ENCODE results near the gene FADS6.

The FADS6 gene

DNA sequence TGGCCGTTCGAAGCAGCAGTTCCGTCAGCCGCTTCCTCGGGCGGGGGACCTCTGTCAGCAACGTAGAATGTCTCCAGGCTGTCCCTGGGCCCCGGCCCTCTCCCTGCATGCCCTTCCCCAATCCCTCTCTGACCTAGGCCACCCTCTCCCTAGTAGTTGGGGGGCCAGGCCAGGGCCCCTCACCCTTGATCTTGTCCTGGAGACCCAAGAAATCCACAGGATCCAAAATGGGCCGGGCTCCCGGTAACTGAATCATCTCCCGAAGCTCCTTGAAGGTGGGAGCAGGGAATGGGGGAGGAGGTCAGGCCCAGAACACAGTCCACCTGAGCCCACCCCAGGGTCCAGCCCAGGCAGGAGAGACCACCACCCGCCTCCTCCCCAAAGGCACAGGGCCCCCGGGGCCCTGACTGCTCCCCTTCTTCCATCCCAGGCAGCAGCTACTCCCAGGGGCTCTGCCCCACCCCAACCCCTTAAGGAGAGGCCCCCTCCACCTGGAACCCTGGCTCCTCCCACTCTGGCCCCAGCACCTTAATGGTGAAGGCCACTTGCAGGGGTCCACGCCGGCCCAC is 29.1 kb downstream of the FADS6 start:
- no peak overlapping the region for H3K4me3 ChIP-seq (ENCODE audit: low read length)
- H2AFZ ChIP-seq (ENCODE audit: low read depth, low read length): no peak overlapping the region
- no peaks in the 10 kb centered on the region for H3K9me3 ChIP-seq (ENCODE audit: low read length)
- peaks cover 9% of the 10 kb centered on the region for H3K4me1 ChIP-seq (ENCODE audit: insufficient read depth, low read length)
- peaks cover 21% of the 10 kb centered on the region for H3K27me3 ChIP-seq (ENCODE audit: insufficient read depth, low read length)
- H3K36me3 ChIP-seq (ENCODE audit: insufficient read depth, low read length): peaks cover 10% of the 10 kb centered on the region

DNA sequence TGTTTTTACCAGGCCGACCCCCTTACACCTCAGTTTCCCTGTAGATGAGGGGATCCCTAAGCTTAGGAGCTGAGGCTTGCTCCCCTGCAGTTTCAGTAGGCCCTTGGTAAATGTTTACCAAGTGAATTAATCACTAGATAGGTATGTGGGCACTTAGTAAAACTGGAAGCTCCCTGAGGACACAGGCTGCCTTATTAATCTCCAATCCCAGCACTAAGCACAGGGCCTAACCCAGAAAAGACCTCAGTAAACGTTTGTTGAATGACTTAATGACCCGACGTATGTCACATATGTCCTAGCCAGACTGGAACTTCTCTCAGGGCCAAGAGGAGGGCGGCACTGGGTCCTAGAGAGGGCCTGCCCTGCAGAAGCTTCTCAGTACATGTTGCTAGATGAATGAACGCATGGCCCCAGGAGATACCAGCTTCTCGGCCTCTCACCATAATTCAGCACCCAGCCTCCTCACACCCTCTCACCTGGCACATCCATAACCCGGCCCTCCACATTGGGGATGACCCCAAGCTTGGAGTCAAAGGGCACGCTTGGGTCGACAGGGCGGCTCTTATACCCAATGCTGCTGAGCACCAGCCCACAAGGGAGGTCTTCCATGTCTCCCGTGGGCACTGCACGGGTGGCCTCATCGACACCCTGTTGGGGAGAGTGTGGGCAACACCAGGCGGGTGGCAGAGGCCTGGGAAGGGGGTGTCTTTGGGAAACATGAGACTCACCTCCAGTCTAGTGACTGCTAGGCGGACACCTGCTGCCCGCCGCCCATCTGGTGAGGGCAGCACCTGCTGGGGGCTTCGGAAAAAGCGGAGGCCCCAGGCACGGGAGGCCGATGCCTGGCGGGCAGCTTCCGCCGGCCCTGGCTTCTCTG is 29.8 kb downstream of the FADS6 start:
- peaks cover 27% of the 10 kb centered on the region for H3K27me3 ChIP-seq (ENCODE audit: insufficient read depth, low read length)
- H3K4me3 ChIP-seq (ENCODE audit: low read length): no peak overlapping the region
- peaks cover 9% of the 10 kb centered on the region for H3K4me1 ChIP-seq (ENCODE audit: insufficient read depth, low read length)
- H3K9me3 ChIP-seq (ENCODE audit: low read length): no peaks in the 10 kb centered on the region
- peaks cover 10% of the 10 kb centered on the region for H3K36me3 ChIP-seq (ENCODE audit: insufficient read depth, low read length)
- H2AFZ ChIP-seq (ENCODE audit: low read depth, low read length): no peak overlapping the region

DNA sequence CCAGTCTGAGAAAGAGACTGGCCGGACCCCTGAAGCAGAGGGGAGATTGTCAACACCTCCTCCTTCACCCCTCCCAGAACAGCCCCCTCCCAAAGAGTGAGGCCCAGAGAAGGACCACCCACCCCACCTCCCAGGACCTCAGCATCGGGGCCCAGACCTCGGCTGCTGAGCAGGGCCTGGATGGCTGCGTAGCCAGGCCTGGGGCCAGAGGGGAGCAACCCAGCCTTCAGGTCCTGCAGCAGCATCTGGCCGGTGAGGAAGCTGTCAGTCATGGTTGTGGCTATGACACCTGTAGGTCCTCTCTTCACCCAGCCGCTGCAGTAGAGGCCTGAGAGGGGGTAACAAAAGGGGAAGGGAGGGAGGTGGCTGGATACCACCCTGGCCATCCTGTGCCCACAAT is 30.5 kb downstream of the FADS6 start:
- Histone ChIP-seq H2AFZ (ENCODE audit: low read depth, low read length) (no peak overlapping the region), H3K9me3 (ENCODE audit: low read length) (no peaks in the 10 kb centered on the region), H3K4me3 (ENCODE audit: low read length) (no peak overlapping the region), H3K27me3 (ENCODE audit: insufficient read depth, low read length) (peaks cover 31% of the 10 kb centered on the region), H3K36me3 (ENCODE audit: insufficient read depth, low read length) (peaks cover 5% of the 10 kb centered on the region), H3K4me1 (ENCODE audit: insufficient read depth, low read length) (peaks cover 9% of the 10 kb centered on the region)

DNA sequence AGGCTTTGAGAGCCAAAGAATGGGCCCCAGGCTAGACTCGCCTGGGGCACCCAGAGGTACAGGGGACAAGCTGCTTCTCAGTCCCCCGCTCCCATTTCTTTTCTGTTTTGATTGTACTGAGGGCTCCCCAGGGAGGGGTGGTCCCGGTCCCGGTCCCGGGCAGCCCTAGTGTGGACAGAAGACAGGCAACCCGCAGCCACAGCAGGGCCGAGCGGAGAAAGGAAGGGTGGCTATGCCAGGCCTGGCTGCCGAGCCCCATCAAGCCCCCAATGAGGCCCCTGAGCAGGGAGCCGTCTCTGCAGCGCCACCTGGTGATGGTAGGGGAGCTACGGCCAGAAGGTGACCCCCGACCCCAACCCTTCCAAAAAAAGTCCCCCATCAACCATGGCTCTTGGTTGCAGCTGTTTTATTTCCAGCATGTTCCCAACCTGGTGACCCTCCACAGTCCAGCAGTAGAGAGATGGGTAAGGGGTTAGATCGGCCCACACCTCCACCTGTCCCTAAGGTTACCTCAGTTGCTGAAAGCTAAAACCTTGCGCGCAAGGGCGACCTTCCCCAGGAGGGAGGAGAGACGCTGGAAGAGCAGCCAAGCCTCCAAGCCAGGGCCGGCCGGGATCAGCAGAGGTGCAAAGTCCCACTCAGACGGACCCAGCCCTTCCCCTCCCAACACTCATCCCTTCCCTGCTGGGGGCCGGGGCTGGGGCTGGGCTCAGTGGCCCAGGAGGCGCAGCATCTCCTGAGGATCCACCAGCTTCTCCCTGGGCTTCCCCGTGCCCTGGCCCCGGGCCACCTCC is 31.1 kb downstream of the FADS6 start:
- H3K4me3 ChIP-seq (ENCODE audit: low read length): no peak overlapping the region
- peaks cover 9% of the 10 kb centered on the region for H3K4me1 ChIP-seq (ENCODE audit: insufficient read depth, low read length)
- H2AFZ ChIP-seq (ENCODE audit: low read depth, low read length): no peak overlapping the region
- H3K9me3 ChIP-seq (ENCODE audit: low read length): no peaks in the 10 kb centered on the region
- H3K36me3 ChIP-seq (ENCODE audit: insufficient read depth, low read length): peaks cover 5% of the 10 kb centered on the region
- H3K27me3 ChIP-seq (ENCODE audit: insufficient read depth, low read length): peaks cover 36% of the 10 kb centered on the region

DNA sequence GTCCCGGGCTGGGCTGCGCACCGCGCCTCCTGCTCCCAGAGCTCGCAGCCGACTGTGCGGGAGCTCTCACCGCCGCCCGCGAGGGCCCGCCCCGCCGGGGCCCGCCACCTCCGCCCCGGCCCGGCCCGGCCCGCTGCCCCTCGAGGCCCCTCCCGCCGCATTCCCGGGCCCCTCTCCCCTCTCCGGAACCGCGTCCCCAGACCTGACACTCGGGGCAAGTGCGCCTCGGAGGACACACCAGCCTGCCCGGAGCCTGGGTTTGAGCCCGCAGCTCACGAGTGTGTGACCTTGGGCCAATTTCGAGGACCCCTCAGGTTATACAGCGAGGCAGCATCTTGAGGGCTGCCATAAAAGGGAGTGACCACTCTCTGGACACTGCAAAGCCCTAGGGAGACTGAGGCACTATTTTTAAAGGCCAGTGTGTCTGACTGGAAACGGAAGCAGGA is 31.7 kb downstream of the FADS6 start:
- Histone ChIP-seq H3K36me3 (ENCODE audit: insufficient read depth, low read length) (peaks cover 5% of the 10 kb centered on the region), H3K4me3 (ENCODE audit: low read length) (no peak overlapping the region), H3K9me3 (ENCODE audit: low read length) (no peaks in the 10 kb centered on the region), H2AFZ (ENCODE audit: low read depth, low read length) (no peak overlapping the region), H3K27me3 (ENCODE audit: insufficient read depth, low read length) (peaks cover 42% of the 10 kb centered on the region), H3K4me1 (ENCODE audit: insufficient read depth, low read length) (peaks cover 9% of the 10 kb centered on the region)

DNA sequence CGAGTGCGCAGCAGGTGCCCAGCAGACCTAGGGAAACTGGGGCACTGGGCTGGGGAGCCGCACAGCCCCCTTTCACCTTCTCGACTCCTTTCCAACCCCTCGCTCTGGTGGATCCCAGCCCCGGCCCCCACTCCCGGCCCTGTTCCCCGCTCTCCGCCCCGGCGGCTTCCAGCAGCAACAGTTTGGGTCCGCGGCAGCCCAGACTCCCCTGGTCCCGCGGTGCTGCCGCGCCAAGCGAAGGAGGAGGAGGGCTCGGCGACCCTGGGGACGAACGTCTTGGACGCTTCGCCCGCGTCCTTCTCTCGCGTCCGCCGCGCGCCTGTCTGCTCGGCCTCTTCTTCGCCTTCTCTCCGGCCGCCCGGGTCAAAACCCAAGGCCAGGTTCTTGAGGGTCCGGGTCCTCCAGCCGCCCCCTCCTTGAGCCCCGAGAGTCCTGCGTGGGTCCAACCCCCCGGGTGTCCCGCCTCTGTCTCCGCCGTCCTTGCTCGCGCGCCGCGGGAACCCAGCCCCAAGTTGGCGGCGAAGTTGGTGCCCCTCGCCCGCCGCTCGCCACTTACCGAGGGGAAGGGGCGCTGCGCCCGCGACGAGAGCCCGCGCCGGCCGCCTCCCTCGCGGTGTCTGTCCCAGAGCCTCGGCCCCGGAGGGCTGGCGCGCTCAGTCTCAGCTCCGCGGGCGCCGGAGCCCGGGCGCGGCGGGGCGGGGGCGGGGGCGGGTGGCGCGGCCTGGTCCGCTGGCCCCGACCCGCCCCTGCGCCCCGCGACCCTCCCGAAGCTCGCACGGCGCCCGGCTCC is 32.4 kb downstream of the FADS6 start:
- Histone ChIP-seq H3K4me1 (ENCODE audit: insufficient read depth, low read length) (peaks cover 9% of the 10 kb centered on the region), H3K36me3 (ENCODE audit: insufficient read depth, low read length) (peaks cover 4% of the 10 kb centered on the region), H3K9me3 (ENCODE audit: low read length) (no peaks in the 10 kb centered on the region), H2AFZ (ENCODE audit: low read depth, low read length) (no peak overlapping the region), H3K4me3 (ENCODE audit: low read length) (no peak overlapping the region), H3K27me3 (ENCODE audit: insufficient read depth, low read length) (peaks cover 45% of the 10 kb centered on the region)

DNA sequence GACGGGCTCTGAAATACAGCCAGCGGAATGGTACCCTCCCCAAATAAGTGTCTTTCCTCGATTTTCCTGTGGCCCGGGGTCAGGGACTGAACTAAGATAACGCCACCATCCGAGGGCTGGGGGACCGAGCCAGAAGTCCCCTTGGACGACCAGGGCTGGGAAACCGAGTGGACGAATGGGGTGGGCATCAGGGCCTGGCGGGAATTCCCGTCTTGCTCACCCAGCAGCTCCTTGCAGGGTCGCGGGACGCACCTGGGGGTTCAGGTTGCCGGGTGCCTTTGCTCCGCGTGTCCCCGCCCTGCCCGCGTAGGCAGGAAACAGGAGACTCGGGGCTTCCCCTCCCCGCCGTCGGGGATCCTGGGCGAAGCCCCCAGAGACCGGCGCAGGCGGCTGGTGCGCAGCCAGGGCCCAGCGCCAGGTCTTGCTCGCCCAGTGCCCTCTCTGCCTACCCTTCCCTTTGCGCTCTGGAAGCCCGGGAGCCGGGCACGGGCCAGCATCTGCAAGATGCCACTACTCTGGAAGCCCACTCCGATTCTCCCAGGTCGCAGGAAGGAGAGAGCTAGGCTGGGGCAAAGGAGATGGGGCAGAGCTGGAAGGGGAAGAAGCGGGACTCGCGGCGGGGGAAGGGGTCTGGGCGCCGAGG is 33.1 kb downstream of the FADS6 start:
- Histone ChIP-seq H3K27me3 (ENCODE audit: insufficient read depth, low read length) (peaks cover 51% of the 10 kb centered on the region), H3K9me3 (ENCODE audit: low read length) (no peaks in the 10 kb centered on the region), H3K4me3 (ENCODE audit: low read length) (no peak overlapping the region), H2AFZ (ENCODE audit: low read depth, low read length) (no peak overlapping the region), H3K36me3 (ENCODE audit: insufficient read depth, low read length) (peaks cover 4% of the 10 kb centered on the region), H3K4me1 (ENCODE audit: insufficient read depth, low read length) (peaks cover 9% of the 10 kb centered on the region)

DNA sequence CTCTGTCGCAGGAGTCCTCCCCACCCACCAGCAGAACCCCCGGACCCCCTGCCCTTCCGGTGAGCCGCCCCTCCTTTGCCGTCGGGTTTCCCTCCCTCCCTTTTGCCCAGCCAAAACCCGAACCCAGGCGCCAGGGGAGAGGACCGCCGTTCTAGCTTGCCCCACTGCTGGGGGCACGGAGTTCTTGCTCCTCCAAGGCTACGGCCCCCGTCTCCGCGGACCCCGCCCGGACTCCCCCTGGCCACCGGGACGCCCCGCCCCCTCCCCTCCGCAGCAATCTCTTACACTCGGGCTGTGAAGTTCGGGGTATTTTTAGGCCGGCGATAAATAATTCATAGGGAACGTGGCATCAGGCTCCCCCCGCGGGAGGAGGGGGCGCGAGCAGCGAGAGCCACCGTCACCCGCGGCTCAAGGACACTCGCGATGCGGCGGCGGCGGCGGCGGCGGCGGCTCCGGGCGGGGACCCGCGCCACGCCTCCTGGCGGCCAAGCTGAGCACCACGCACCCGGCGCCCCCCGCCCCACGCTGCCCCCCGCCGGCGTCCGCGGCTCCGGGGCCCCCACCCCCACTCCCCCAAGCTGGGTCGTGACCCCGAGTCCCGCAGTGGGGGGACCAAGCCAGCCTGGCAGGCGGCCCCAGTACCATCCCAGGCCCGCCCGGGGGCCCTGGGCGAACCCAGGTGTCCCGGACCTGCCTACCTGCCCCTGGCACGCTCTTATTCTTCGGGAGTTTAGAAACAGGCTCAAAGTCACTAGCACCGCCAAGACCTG is 33.8 kb downstream of the FADS6 start, which contains the start of gene GRIN2C:
GRIN2C (minus strand) TSS at position 427 of the 770 bp plus-strand sequence. CDS start 4,793 bp downstream, outside the sequence.
- no peak within 1 kb of the TSS for H3K4me3 ChIP-seq (ENCODE audit: low read length)
- peaks cover 57% of the 10 kb centered on the region for H3K27me3 ChIP-seq (ENCODE audit: insufficient read depth, low read length)
- H3K9me3 ChIP-seq (ENCODE audit: low read length): no peaks in the 10 kb centered on the region
- peaks cover 7% of the 10 kb centered on the region for H3K4me1 ChIP-seq (ENCODE audit: insufficient read depth, low read length)
- peaks cover 4% of the 10 kb centered on the region for H3K36me3 ChIP-seq (ENCODE audit: insufficient read depth, low read length)
- H2AFZ ChIP-seq (ENCODE audit: low read depth, low read length): no peak within 1 kb of the TSS

DNA sequence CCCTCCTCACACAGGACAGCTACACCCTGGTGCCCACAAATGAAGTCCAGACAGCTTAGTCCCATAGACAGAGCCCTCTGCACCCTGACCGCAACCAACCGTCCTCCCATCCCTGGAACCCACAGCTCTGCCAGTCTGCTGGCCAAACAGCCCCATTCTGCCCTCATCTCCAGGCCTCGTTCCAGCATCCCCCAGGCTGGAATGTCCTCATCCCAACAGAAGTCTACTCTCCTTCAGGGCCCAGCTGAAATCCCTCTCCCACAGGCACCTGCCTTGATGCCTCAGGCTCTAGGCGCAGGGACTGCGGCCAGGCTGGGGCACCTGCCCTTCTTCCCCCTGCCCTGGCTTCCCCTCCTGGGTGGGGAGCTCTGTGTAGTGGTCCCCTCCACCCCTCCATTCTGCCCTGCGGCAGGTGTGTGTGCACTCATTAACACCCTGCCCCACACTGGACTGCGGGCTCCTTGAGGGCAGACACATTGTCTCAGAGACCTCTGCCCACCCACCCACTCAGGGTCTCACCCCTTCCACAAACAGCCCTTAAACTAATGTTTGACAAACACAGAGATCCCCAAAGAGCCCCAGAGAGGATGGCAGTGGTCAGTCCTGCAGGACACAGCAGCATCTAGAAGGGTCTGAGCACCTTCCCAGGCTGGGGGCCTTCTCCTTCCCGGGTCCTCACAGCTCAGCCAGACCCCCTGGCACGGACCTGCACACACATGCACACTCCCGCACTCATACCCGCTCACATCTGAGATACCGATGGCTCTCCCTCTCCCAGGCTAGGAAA is 34.6 kb downstream of the FADS6 start:
- H3K27me3 ChIP-seq (ENCODE audit: insufficient read depth, low read length): peaks cover 65% of the 10 kb centered on the region
- peaks cover 3% of the 10 kb centered on the region for H3K36me3 ChIP-seq (ENCODE audit: insufficient read depth, low read length)
- H2AFZ ChIP-seq (ENCODE audit: low read depth, low read length): no peak overlapping the region
- H3K4me1 ChIP-seq (ENCODE audit: insufficient read depth, low read length): peaks cover 7% of the 10 kb centered on the region
- H3K4me3 ChIP-seq (ENCODE audit: low read length): no peak overlapping the region
- H3K9me3 ChIP-seq (ENCODE audit: low read length): no peaks in the 10 kb centered on the region

DNA sequence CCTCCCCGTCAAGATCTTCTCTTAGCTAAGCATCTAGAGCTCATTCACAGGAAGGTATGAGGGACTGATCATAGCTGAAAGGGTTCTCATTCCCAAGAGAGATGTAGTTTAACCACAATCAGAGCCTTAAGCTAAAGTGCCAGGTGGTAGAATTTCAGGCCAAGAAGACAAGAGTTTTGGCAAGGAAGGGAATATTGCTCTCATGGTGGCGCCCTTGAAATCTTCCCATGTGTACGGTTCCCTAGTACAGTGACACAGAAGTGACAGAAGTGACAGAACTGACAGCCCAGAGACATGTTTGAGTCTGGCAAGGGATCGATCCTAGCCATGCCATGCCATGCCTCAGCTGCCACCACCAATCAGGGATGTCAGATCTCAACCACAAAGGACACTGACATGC is 36.2 kb downstream of the FADS6 start:
- Histone ChIP-seq H3K4me1 (ENCODE audit: insufficient read depth, low read length) (peaks cover 12% of the 10 kb centered on the region), H3K27me3 (ENCODE audit: insufficient read depth, low read length) (peaks cover 80% of the 10 kb centered on the region), H3K36me3 (ENCODE audit: insufficient read depth, low read length) (no peaks in the 10 kb centered on the region)

DNA sequence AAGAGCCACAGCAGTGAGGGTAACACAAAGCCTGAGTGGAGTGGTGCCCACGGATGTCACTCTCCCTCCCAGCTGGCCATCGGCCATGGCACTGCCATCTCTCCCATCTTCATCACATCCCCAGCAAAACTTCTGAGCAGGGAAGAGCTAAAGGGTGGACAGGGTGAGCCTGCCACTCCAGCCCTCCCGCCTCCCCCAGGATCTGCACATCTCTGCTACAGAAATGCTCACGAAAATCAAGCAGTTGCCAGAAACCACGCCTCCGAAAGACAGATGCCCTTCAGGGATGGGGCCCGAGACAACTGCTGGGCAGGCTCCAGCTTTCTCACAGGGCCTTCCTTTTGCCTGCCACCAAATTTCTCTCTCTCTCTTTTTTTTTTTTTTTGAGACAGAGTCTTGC is 37.3 kb downstream of the FADS6 start:
- peaks cover 6% of the 10 kb centered on the region for H3K4me1 ChIP-seq (ENCODE audit: insufficient read depth, low read length)
- H3K4me3 ChIP-seq (ENCODE audit: low read length): no peak overlapping the region
- no peak overlapping the region for H2AFZ ChIP-seq (ENCODE audit: low read depth, low read length)
- peaks cover 2% of the 10 kb centered on the region for H3K9me3 ChIP-seq (ENCODE audit: low read length)
- H3K36me3 ChIP-seq (ENCODE audit: insufficient read depth, low read length): no peaks in the 10 kb centered on the region
- H3K27me3 ChIP-seq (ENCODE audit: insufficient read depth, low read length): peaks cover 83% of the 10 kb centered on the region

More for the DNA sequence above, 36.2 kb downstream of the FADS6 start:
- peaks cover 1% of the 10 kb centered on the region for H3K9me3 ChIP-seq (ENCODE audit: low read length)
- no peak overlapping the region for H2AFZ ChIP-seq (ENCODE audit: low read depth, low read length)
- no peak overlapping the region for H3K4me3 ChIP-seq (ENCODE audit: low read length)

Data from neuron (in vitro differentiated cells).